Right lobe of liver (tissue), 6 donors: ENCODE data around the gene ASB13. TPM values are rescaled to one million over a fixed set of nuclear protein-coding genes. Genes with fewer than 3 reads are reported as not detected.
A peak's percentile ranks its signal among the peaks of the same experiment; 100 is the strongest.

ENCODE experiments used
- ATAC-seq, 4 donors: fragments of 200-7000 bp; cut with Tn5 transposase; one replicate each; pipeline ENCODE4 v1.9.1; 2020; ENCODE audit warnings: mild to moderate bottlenecking in 4 of 4, moderate library complexity in 4 of 4
- DNase-seq, 3 donors: peaks; one replicate each; pipeline ENCODE4 v3.0.0-alpha.2; 2020
- H3K27ac ChIP-seq, 3 donors: fragments of 200-600 bp; one replicate each; pipeline ENCODE4 v1.8.0; 2022
- H3K27me3 ChIP-seq, 2 donors: fragments of 200-600 bp; one replicate each; pipeline ENCODE4 v1.8.0; 2022
- H3K36me3 ChIP-seq, 4 donors: fragments of 200-600 bp; sonication (generic) in 1 of 4; one replicate each; pipeline versions ENCODE4 v1.5.1 to v1.8.0; 2017 to 2022; ENCODE audit warnings: control low read depth in 1 of 4
- H3K4me1 ChIP-seq, 4 donors: fragments of 200-600 bp; sonication (generic) in 1 of 4; one replicate each; pipeline versions ENCODE4 v1.5.1 to v1.8.0; 2017 to 2022; ENCODE audit warnings: control low read depth in 1 of 4
- H3K4me3 ChIP-seq, 3 donors: fragments of 200-600 bp; one replicate each; pipeline ENCODE4 v1.8.0; 2022
- H3K9me3 ChIP-seq, 4 donors: fragments of 200-600 bp; sonication (generic) in 1 of 4; one replicate each; pipeline versions ENCODE4 v1.5.1 to v1.8.0; 2017 to 2022; ENCODE audit warnings: control low read depth in 1 of 4
- POLR2A ChIP-seq: fragments of 450-650 bp; IDR thresholded peaks from one replicate; pipeline ENCODE4 v1.6.1; 2017; ENCODE audit warnings: antibody characterized with exemption, mild to moderate bottlenecking
- WGBS: methylation state at CpG from one replicate; pipeline ENCODE4 v1.1.6; 2018; ENCODE audit warnings: low coverage, low lambda C conversion rate; ENCODE audit not compliant: insufficient coverage; ENCODE audit errors: missing lambda C conversion rate; 5-methylcytosine and 5-hydroxymethylcytosine counted together
- intact Hi-C, 2 donors: fragments of 100-400 bp; cut with DNase I; formaldehyde crosslinking; loops; one replicate each; pipeline versions ENCODE4 v1.11.2 to v1.14.1; 2022
- total RNA-seq, 6 experiments: library from RNA; depleted of rRNA in 2 of 6; stranded (reverse); fragments of >200 nt in 2 of 6; fragmentation: NEBNext Ultra II Directional in 3 of 6; extraction: Animal tissue kit (Norgen Biotek cat#: 25700) in 3 of 6; gene quantifications; one replicate each; pipeline versions ENCODE4 v1.1.0 to v1.2.4, GENCODE V29; 2016 to 2023
- TF ChIP-seq, protein P1 (sequence below), 4 donors: fragments of 200-600 bp in 3 of 4; fragments of 450-650 bp in 1 of 4; IDR thresholded peaks; one replicate each; pipeline versions ENCODE4 v1.5.1 to v1.8.0; 2016 to 2022; ENCODE audit warnings: antibody characterized with exemption in 4 of 4, mild to moderate bottlenecking in 2 of 4
- donor health status: DM: no; HTN: yes; CAD: no.
- donor health status: DM: no; HTN: no; CAD: no.
- donor health status: DM: no; HTN: no; CAD: no.
- donor health status: DM: no; HTN: yes; CAD: no.
- donor health status: DM: no; HTN: yes; CAD: no.

The ASB13 gene
- total RNA-seq, 6 experiments from 2014 or later, result 19.7 to 117 (median 64.7) TPM

DNA sequence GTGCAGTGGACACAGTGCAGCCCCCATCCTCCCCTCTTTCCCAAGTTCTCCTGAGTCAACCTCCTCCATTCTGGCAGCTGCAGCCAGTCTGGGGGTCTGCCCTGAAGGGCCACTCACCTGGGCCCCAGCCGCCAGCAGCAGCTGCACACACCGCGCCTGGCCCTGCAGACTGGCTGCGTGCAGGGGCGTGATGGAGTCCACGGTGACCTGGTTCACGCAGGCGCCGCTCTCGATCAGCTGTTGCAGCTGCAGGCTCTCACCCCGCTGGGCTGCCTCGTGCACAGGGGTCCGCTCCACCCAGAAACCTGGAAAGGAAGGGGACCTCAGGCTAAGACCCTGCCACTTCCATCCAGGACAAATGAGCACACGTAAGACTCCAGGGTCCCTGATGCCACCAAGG, 13.6 kb downstream of the ASB13 start:
- ATAC-seq, result no peak
- intact Hi-C loops, result no loop called here
- H3K4me3 ChIP-seq, result no peak overlapping the region
- peak overlapping the region; percentile 28 to 87 (median 77) for H3K27ac ChIP-seq
- DNase-seq, result no peak
- TF ChIP-seq, protein P1, sequence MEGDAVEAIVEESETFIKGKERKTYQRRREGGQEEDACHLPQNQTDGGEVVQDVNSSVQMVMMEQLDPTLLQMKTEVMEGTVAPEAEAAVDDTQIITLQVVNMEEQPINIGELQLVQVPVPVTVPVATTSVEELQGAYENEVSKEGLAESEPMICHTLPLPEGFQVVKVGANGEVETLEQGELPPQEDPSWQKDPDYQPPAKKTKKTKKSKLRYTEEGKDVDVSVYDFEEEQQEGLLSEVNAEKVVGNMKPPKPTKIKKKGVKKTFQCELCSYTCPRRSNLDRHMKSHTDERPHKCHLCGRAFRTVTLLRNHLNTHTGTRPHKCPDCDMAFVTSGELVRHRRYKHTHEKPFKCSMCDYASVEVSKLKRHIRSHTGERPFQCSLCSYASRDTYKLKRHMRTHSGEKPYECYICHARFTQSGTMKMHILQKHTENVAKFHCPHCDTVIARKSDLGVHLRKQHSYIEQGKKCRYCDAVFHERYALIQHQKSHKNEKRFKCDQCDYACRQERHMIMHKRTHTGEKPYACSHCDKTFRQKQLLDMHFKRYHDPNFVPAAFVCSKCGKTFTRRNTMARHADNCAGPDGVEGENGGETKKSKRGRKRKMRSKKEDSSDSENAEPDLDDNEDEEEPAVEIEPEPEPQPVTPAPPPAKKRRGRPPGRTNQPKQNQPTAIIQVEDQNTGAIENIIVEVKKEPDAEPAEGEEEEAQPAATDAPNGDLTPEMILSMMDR (IDR thresholded peaks at IDR 0.05), result no peak
- H3K4me1 ChIP-seq, result peaks cover 0 to 62% (median 29%) of the 10 kb centered on the region in 4 donors
- H3K9me3 ChIP-seq, result no peaks in the 10 kb centered on the region
- H3K27me3 ChIP-seq, result no peaks in the 10 kb centered on the region
- 97% methylated on average over 5 of the region's 14 CpGs for WGBS
- H3K36me3 ChIP-seq, result peaks cover 0 to 6% (median 2%) of the 10 kb centered on the region in 4 donors

DNA sequence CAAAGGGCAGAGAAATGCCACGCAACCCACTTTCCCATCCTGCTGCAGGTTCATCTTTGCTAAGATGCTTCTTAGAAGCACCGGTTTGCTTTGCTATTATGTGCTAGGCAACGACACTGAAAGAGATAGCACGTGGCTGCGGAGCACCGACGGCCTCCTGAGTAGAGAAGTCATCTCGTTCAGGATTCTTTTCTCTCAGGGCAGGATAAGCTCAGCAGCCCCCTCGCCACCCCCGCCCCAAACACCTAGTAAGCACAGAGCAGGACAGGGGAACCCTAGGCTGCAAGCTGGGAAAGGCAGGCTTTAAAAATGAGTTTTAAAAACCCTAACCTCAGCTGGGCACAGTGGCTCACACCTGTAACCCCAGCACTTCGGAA, 15.0 kb downstream of the ASB13 start:
- Histone ChIP-seq H3K9me3 (no peaks in the 10 kb centered on the region), H3K4me1 (peaks cover 0 to 57% (median 27%) of the 10 kb centered on the region in 4 donors), H3K27ac (peak overlapping the region in 2 of 3 donors; percentile 62 to 84), H3K4me3 (no peak overlapping the region), H3K27me3 (no peaks in the 10 kb centered on the region), H3K36me3 (peaks cover 0 to 6% (median 2%) of the 10 kb centered on the region in 4 donors)
- TF ChIP-seq POLR2A, result no peak
- intact Hi-C loops, result no loop called here
- peak in 1 of 4 donors; percentile 3 for ATAC-seq
- 80% methylated on average over 2 of the region's 11 CpGs for WGBS
- no peak for DNase-seq

DNA sequence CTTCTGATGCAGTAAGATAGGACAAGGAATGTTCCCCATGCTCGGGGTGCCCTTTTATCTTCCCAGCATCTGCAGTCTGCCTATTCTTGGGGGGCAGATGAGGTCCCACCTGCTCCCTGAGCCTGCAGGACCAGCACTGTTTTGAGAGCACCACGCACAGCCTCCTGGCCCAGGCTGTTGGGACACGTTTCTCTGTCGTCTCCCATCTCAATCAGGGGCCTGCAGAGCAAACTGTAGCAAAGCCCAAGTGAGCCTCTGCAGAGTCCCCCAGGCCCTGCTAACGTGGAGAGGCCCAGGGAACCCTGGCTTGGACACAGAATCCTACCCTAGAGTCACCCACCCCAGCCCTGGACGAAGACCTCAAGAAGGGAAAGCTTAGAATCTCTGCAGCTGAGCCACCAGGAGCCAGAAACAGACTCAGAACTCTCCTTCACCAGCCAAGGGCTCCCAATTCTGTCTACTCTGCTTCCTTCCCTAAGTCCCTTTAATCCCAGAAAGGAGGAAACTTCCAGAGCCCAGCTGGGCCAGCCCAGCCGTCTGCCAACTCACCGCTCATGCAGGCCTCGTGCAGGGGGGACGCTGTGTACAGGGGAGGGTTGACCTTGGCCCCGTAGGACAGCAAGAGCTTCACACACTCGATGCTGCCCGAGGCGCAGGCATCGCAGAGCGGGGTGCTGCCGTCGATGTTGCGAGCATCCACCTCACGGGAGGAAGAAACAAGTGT, 15.6 kb downstream of the ASB13 start:
- peaks cover 0 to 6% (median 2%) of the 10 kb centered on the region in 4 donors for H3K36me3 ChIP-seq
- DNase-seq (peak; percentile 52 to 84 (median 81)), ATAC-seq (peak; percentile 51 to 66 (median 58))
- H3K4me1 ChIP-seq, result peaks cover 1 to 57% (median 28%) of the 10 kb centered on the region in 4 donors
- peak overlapping the region in 2 of 3 donors; percentile 62 to 84 for H3K27ac ChIP-seq
- 54% methylated on average over 6 of the region's 20 CpGs for WGBS
- H3K27me3 ChIP-seq, result no peaks in the 10 kb centered on the region
- no peak overlapping the region for H3K4me3 ChIP-seq
- TF ChIP-seq, protein P1 (IDR thresholded peaks at IDR 0.05), result no peak
- TF ChIP-seq POLR2A, result no peak
- intact Hi-C loops, result no loop called here
- H3K9me3 ChIP-seq, result no peaks in the 10 kb centered on the region

DNA sequence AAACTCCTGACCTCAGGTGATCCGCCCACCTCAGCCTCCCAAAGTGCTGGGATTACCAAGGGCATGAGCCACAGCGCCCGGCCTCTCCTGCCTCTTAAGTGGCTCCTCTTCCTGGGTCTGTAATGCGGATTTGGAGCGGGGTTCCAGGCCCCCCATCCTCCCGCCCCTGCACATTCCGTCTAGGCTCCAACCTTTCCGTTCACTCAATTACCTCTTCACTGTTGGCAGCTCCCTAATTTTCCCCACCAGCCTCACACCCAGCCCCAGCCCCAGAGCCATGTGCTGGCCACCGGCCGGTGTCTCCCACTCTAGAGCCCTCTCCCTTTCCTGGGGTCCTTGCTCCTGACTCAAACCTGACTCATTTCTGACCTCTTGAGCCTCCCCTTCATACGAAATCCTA, 16.6 kb downstream of the ASB13 start:
- intact Hi-C loops, result no loop called here
- no peaks in the 10 kb centered on the region for H3K9me3 ChIP-seq
- H3K27ac ChIP-seq, result peak overlapping the region in 1 of 3 donors; percentile 84
- no peak overlapping the region for H3K4me3 ChIP-seq
- ATAC-seq (no peak), DNase-seq (no peak)
- H3K27me3 ChIP-seq, result no peaks in the 10 kb centered on the region
- peaks cover 0 to 6% (median 2%) of the 10 kb centered on the region in 4 donors for H3K36me3 ChIP-seq
- 96% methylated on average over 3 of the region's 11 CpGs for WGBS
- peaks cover 1 to 57% (median 26%) of the 10 kb centered on the region in 4 donors for H3K4me1 ChIP-seq
- TF ChIP-seq POLR2A, result no peak
- TF ChIP-seq, protein P1 (IDR thresholded peaks at IDR 0.05), result no peak
